NOMO-1 (cell line): Measurements from ENCODE around the gene MISP.

Experiments used
- DNase-seq, 2 experiments: peaks; one replicate each; lab custom pipeline; 2025; ENCODE audit not compliant: unreplicated experiment in 2 of 2; lab: John Stamatoyannopoulos, UW

MISP gene

GRCh38 chr19:746208-746819 is 4.6 kb upstream of the MISP start:
- no peak for DNase-seq

GRCh38 chr19:746956-747355 is 4.0 kb upstream of the MISP start:
- DNase-seq: no peak

- no peak for DNase-seq
Observed at GRCh38 chr19:747432-748273, 3.3 kb upstream of the MISP start.

- no peak for DNase-seq
Observed at GRCh38 chr19:748274-748598, 2.7 kb upstream of the MISP start.

GRCh38 chr19:749811-750210 is 1.1 kb upstream of the MISP start:
- no peak for DNase-seq

GRCh38 chr19:751501-752341 is 809 bp downstream of the MISP start:
- DNase-seq: peak; percentile 21 to 37

- peak; percentile 48 to 81 for DNase-seq
Observed at GRCh38 chr19:752652-753517, 2.0 kb downstream of the MISP start.

GRCh38 chr19:754530-754929 is 3.6 kb downstream of the MISP start:
- DNase-seq: no peak

- no peak for DNase-seq
Observed at GRCh38 chr19:755063-755462, 4.2 kb downstream of the MISP start.

- no peak for DNase-seq
Observed at GRCh38 chr19:756236-756635, 5.3 kb downstream of the MISP start.

GRCh38 chr19:756821-757688 is 6.1 kb downstream of the MISP start:
- DNase-seq: no peak

GRCh38 chr19:757811-758668 is 7.1 kb downstream of the MISP start:
- no peak for DNase-seq

GRCh38 chr19:763181-763580 is 12.3 kb downstream of the MISP start:
- no peak for DNase-seq

- no peak for DNase-seq
Observed at GRCh38 chr19:763869-764268, 13.0 kb downstream of the MISP start.

GRCh38 chr19:764301-764700 is 13.4 kb downstream of the MISP start:
- no peak for DNase-seq

- no peak for DNase-seq
Observed at GRCh38 chr19:765179-765738, 14.3 kb downstream of the MISP start.

- no peak for DNase-seq
Observed at GRCh38 chr19:768424-768823, 17.5 kb downstream of the MISP start.

- DNase-seq: no peak
Observed at GRCh38 chr19:769616-770015, 18.7 kb downstream of the MISP start.
